K562 (cell line): ENCODE data around the gene ARL2. TPM values are rescaled to one million over a fixed set of nuclear protein-coding genes. Genes with fewer than 3 reads are reported as not detected.
A peak's percentile ranks its signal among the peaks of the same experiment; 100 is the strongest.

ENCODE experiments used
- ATAC-seq: fragments of 200-7000 bp; cut with Tn5 transposase; 3 replicates; pipeline ENCODE4 v1.9.1; 2020; ENCODE audit warnings: moderate library complexity
- BruUV-seq: library from RNA; stranded (reverse); fragments of 400-500 nt; replicated peaks from 2 replicates; lab custom pipeline; 2021; lab: Mats Ljungman, UMichigan
- CTCF ChIA-PET: fragments of 300-600 bp; formaldehyde crosslinking; extraction: SDS; loops from one replicate; lab custom pipeline; 2021; ENCODE audit warnings: low intra/inter-chr PET ratio; lab: Yijun Ruan, JAX
- POLR2A ChIA-PET: fragments of 300-600, 350-650 bp; sonication (Branson Sonifier 250); formaldehyde crosslinking; extraction: SDS; loops from one replicate; lab custom pipeline; 2021; ENCODE audit warnings: antibody characterized with exemption, inconsistent platforms; lab: Yijun Ruan, JAX
- DNase-seq, 4 experiments: peaks; one replicate each; pipeline versions ENCODE4 v3.0.0 to v3.0.0-alpha.2; 2011 to 2018; ENCODE audit warnings: low spot score in 3 of 4, mixed read lengths in 3 of 4; ENCODE audit errors: extremely low read depth in 1 of 4
- FAIRE-seq: peaks from 2 replicates; lab custom pipeline; 2011; peaks lifted over from hg19 to GRCh38; lab: Jason Lieb, UNC
- H2AFZ ChIP-seq: 2 replicates; pipeline ENCODE4 v1.6.0; 2011; ENCODE audit warnings: low read depth, low read length, control low read depth, inconsistent platforms
- H3K27ac ChIP-seq: fragments of 200-600 bp; 3 replicates; pipeline ENCODE4 v1.8.0; 2011; ENCODE audit warnings: low read depth, mild to moderate bottlenecking, control low read depth, inconsistent platforms, low read length, moderate library complexity, mixed read lengths; ENCODE audit errors: extremely low read depth
- H3K27me3 ChIP-seq, 2 experiments: fragments of 300-600 bp in 1 of 2; 2 replicates in 1 of 2; 3 replicates in 1 of 2; pipeline versions ENCODE4 v1.6.0 to v1.8.0; 2011; ENCODE audit warnings: inconsistent platforms in 2 of 2, low read length in 2 of 2, mild to moderate bottlenecking in 1 of 2, mixed read lengths in 1 of 2, moderate library complexity in 1 of 2; ENCODE audit not compliant: control insufficient read depth in 2 of 2, insufficient read depth in 2 of 2
- H3K36me3 ChIP-seq: fragments of 300-600 bp; 3 replicates; pipeline ENCODE4 v1.8.0; 2011; ENCODE audit warnings: mild to moderate bottlenecking, low read length, inconsistent platforms; ENCODE audit not compliant: control insufficient read depth, insufficient read depth
- H3K4me1 ChIP-seq, 2 experiments: fragments of 200-600 bp in 1 of 2; replicated peaks in 1 of 2; 2 replicates in 1 of 2; 3 replicates in 1 of 2; pipeline versions ENCODE4 v1.5.1 to v1.8.0; 2011; ENCODE audit warnings: inconsistent platforms in 2 of 2, low read length in 2 of 2, mild to moderate bottlenecking in 1 of 2, mixed read lengths in 1 of 2, moderate library complexity in 1 of 2; ENCODE audit not compliant: control insufficient read depth in 2 of 2, insufficient read depth in 2 of 2
- H3K4me2 ChIP-seq: 2 replicates; pipeline ENCODE4 v1.6.1; 2011; ENCODE audit warnings: low read length, control low read depth, inconsistent platforms, mixed read lengths; ENCODE audit not compliant: insufficient read depth
- H3K4me3 ChIP-seq: fragments of 200-600 bp; sonication (generic), shearing (Covaris generic); 2 replicates; pipeline ENCODE4 v1.5.1; 2016; ENCODE audit warnings: control low read depth, inconsistent platforms
- H3K79me2 ChIP-seq: fragments of 200-600 bp; 3 replicates; pipeline ENCODE4 v1.8.0; 2011; ENCODE audit warnings: low read length, inconsistent platforms; ENCODE audit not compliant: control insufficient read depth, insufficient read depth
- H3K9ac ChIP-seq, 2 experiments: 2 replicates each; pipeline versions ENCODE4 v1.6.0 to v1.6.1; 2011; ENCODE audit warnings: low read depth in 2 of 2, low read length in 2 of 2, control low read depth in 1 of 2, inconsistent platforms in 1 of 2, mild to moderate bottlenecking in 1 of 2, mixed read lengths in 1 of 2; ENCODE audit not compliant: insufficient read depth in 1 of 2
- H3K9me1 ChIP-seq: one replicate; pipeline ENCODE4 v1.6.0; 2011; ENCODE audit warnings: inconsistent platforms, mild to moderate bottlenecking, low read length, moderate library complexity; ENCODE audit not compliant: control insufficient read depth, insufficient read depth
- H3K9me3 ChIP-seq: replicated peaks from 2 replicates; pipeline ENCODE4 v1.5.1; 2011; ENCODE audit warnings: low read depth, low read length, inconsistent platforms; ENCODE audit not compliant: control insufficient read depth, insufficient read depth
- H4K20me1 ChIP-seq: replicated peaks from 2 replicates; pipeline ENCODE4 v1.6.1; 2011; ENCODE audit warnings: low read length, inconsistent platforms, mixed read lengths; ENCODE audit not compliant: control insufficient read depth, insufficient read depth
- CTBP1 ChIP-seq: fragments of 450-650 bp; IDR thresholded peaks from 2 replicates; pipeline ENCODE4 v1.6.1; 2016; ENCODE audit warnings: borderline replicate concordance
- GATAD2B ChIP-seq: fragments of 450-650 bp; IDR thresholded peaks from 2 replicates; pipeline ENCODE4 v1.6.1; 2017; ENCODE audit warnings: mild to moderate bottlenecking, borderline replicate concordance
- GTF3C2 ChIP-seq: IDR thresholded peaks from 3 replicates; pipeline ENCODE4 v1.6.1; 2011; ENCODE audit warnings: borderline replicate concordance, mild to moderate bottlenecking, moderate library complexity; ENCODE audit not compliant: insufficient read length; ENCODE audit errors: extremely low read depth
- JUND ChIP-seq, 2 experiments: IDR thresholded peaks; 2 replicates in 1 of 2; 3 replicates in 1 of 2; pipeline ENCODE4 v1.6.1; 2011; ENCODE audit warnings: borderline replicate concordance in 2 of 2, low read depth in 2 of 2, low read length in 2 of 2, improper control_type of control experiment in 1 of 2, missing biosample characterization in 1 of 2, missing genetic modification characterization in 1 of 2, missing genetic modification reagents in 1 of 2
- MCM5 ChIP-seq: fragments of 450-650 bp; IDR thresholded peaks from 2 replicates; pipeline ENCODE4 v1.6.1; 2016; ENCODE audit warnings: low read depth
- MTA1 ChIP-seq: fragments of 450-650 bp; IDR thresholded peaks from 2 replicates; pipeline ENCODE4 v1.6.1; 2017; ENCODE audit warnings: borderline replicate concordance
- NCOA1 ChIP-seq: fragments of 450-650 bp; IDR thresholded peaks from 2 replicates; pipeline ENCODE4 v1.6.1; 2016; ENCODE audit warnings: low read depth
- NFIC ChIP-seq: fragments of 450-650 bp; IDR thresholded peaks from 2 replicates; pipeline ENCODE4 v1.6.1; 2017; ENCODE audit warnings: mild to moderate bottlenecking, inconsistent platforms
- RUNX1 ChIP-seq: sonication (generic); IDR thresholded peaks from 2 replicates; pipeline ENCODE4 v1.6.1; 2016; ENCODE audit warnings: antibody characterized with exemption, low read depth
- STAG1 ChIP-seq: sonication (generic); formaldehyde crosslinking; IDR thresholded peaks from 2 replicates; pipeline ENCODE4 v1.5.0; 2020; ENCODE audit warnings: missing genetic modification reagents, borderline replicate concordance
- ZNF263 ChIP-seq: sonication (generic); formaldehyde crosslinking; IDR thresholded peaks from 2 replicates; pipeline ENCODE4 v1.8.0; 2022; ENCODE audit warnings: mild to moderate bottlenecking, missing genetic modification reagents, borderline replicate concordance
- ZNF318 ChIP-seq, 2 experiments: fragments of 450-650 bp; IDR thresholded peaks; 2 replicates each; pipeline ENCODE4 v1.6.1; 2016; ENCODE audit warnings: mild to moderate bottlenecking in 2 of 2, borderline replicate concordance in 1 of 2, low read depth in 1 of 2, moderate library complexity in 1 of 2
- WGBS: fragments of 100-300 bp; shearing (Covaris generic); methylation state at CpG from one replicate; pipeline ENCODE4 v1.1.6; 2016; ENCODE audit warnings: low coverage, mixed read lengths; ENCODE audit not compliant: insufficient coverage; ENCODE audit errors: missing lambda C conversion rate; 5-methylcytosine and 5-hydroxymethylcytosine counted together
- in situ Hi-C: fragments of 300-500 bp; cut with MboI; formaldehyde crosslinking; loops from 4 replicates; pipeline ENCODE4 v1.15.0; 2018; ENCODE audit warnings: inconsistent platforms, mixed read lengths
- intact Hi-C: fragments of 100-400 bp; cut with micrococcal nuclease; formaldehyde crosslinking; loops from 2 replicates; pipeline ENCODE4 v1.14.2; 2022
- polyA plus RNA-seq, 8 experiments: library from polyadenylated mRNA; depleted of rRNA in 4 of 8; stranded (reverse) in 5 of 8; unstranded in 3 of 8; fragments of >200 nt; fragmentation: Nextera tagmentation in 2 of 8; fragmentation: Illumina TruSeq in 1 of 8; extraction: Ambion mirVana in 2 of 8; extraction: Trizol in 1 of 8; gene quantifications; 2 replicates each; pipeline versions ENCODE4 v1.2.1 to v1.2.3, GENCODE V29; 2011 to 2014; ENCODE audit warnings: inconsistent platforms in 1 of 8, missing spikeins in 1 of 8
- total RNA-seq, 7 experiments: library from RNA; depleted of rRNA in 6 of 7; stranded (reverse); fragments of >200 nt in 6 of 7; fragmentation: Illumina TruSeq in 2 of 7; extraction: Trizol in 2 of 7; gene quantifications; 2 replicates each; pipeline versions ENCODE4 v1.2.1 to v1.2.3, GENCODE V29; 2011 to 2021; ENCODE audit warnings: low replicate concordance in 1 of 7

The ARL2 gene
- total and polyA plus RNA-seq, 9 of the 15 experiments (the other 6 are each of a cell fraction or from before 2014, with no cell fraction given) = 5.7 to 154 (median 92.2) TPM

- H3K4me1 ChIP-seq = peaks cover 8 to 20% of the 10 kb centered on the region in 2 experiments
- no peak overlapping the region for H3K4me3 ChIP-seq
- H3K9me1 ChIP-seq = peaks cover 2% of the 10 kb centered on the region
- ChIA-PET CTCF (no interaction called here), POLR2A (interaction anchor here (0.7 to 1.4 kb wide), 5 partner anchors 9 to 74 kb away, joined by 3 to 4 read pairs (median 3); partner anchors contain the start of genes CDCA5 and ZFPL1)
- H3K27me3 ChIP-seq = no peaks in the 10 kb centered on the region
- in situ Hi-C loops = no loop called here
- H3K9me3 ChIP-seq = no peaks in the 10 kb centered on the region
- FAIRE-seq (peak; percentile 58), DNase-seq (no peak), ATAC-seq (no peak)
- no peaks in the 10 kb centered on the region for H3K36me3 ChIP-seq
- no peaks in the 10 kb centered on the region for H4K20me1 ChIP-seq
- H2AFZ ChIP-seq = no peak overlapping the region
- no peak overlapping the region for H3K4me2 ChIP-seq
- BruUV-seq = no TSS peak
- intact Hi-C loops = no loop called here
- H3K9ac ChIP-seq = no peak overlapping the region
- no peak overlapping the region for H3K27ac ChIP-seq
- no peaks in the 10 kb centered on the region for H3K79me2 ChIP-seq
- 28% methylated on average over 8 of the region's 9 CpGs for WGBS
- no peak for TF ChIP-seq STAG1 (CRISPR knock-in tag)
- TF ChIP-seq JUND (IDR thresholded peaks at IDR 0.05; ENCODE audit: borderline replicate concordance, low read depth, low read length) = no peak
- no peak for TF ChIP-seq JUND (tag; IDR thresholded peaks at IDR 0.05; ENCODE audit: borderline replicate concordance, low read depth, low read length)
- no peak for TF ChIP-seq MTA1
- TF ChIP-seq RUNX1 = no peak
- no peak for TF ChIP-seq GTF3C2
- TF ChIP-seq CTBP1 = no peak
- no peak for TF ChIP-seq NCOA1
- no peak for TF ChIP-seq ZNF318 (IDR thresholded peaks at IDR 0.05; ENCODE audit: borderline replicate concordance in 1 of 2, low read depth in 1 of 2)
- TF ChIP-seq NFIC = no peak
- no peak for TF ChIP-seq GATAD2B
- TF ChIP-seq MCM5 = no peak
- no peak for TF ChIP-seq ZNF263 (CRISPR knock-in tag)
These were observed 55.3 kb downstream of the ARL2 start for GRCh38 chr11:65069217-65069616.
